ENCODE results near the gene SYCE3.

Gene SYCE3

GRCh38 chr22:50597097-50597496 is 34.4 kb upstream of the SYCE3 start:
- TF ChIP-seq CTCF (IDR thresholded peaks at IDR 0.05; ENCODE audit: extremely low read depth, missing control alignments): no peak
- no peak for DNase-seq (ENCODE audit: low spot score)

- DNase-seq (ENCODE audit: low spot score): no peak
- TF ChIP-seq CTCF (IDR thresholded peaks at IDR 0.05; ENCODE audit: extremely low read depth, missing control alignments): no peak
Measured at GRCh38 chr22:50595189-50595588, 32.5 kb upstream of the SYCE3 start.

- no peak for TF ChIP-seq CTCF (IDR thresholded peaks at IDR 0.05; ENCODE audit: extremely low read depth, missing control alignments)
- DNase-seq (ENCODE audit: low spot score): no peak
Measured at GRCh38 chr22:50587407-50587806, 24.7 kb upstream of the SYCE3 start.

DNA sequence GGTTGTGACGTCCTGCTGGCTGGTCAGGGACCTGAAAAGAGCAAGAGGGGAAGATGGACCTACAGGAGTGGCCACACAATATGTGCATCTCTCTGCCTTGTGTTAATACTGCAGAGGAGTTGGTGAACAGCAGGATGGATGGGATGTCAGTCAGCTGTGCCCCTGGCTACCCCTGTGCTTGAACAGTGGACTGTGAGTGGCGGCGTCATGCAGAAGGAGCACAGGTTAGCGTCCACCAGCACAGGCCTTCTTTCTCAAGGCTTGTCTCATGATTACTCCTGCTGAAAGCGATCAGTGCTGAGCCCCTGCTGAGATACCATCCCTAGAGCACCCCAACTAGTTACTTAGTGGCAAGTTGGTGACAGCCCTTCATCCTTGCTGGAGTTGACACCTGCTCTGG is 23.7 kb upstream of the SYCE3 start:
- no peak for TF ChIP-seq CTCF (IDR thresholded peaks at IDR 0.05; ENCODE audit: extremely low read depth, missing control alignments)
- DNase-seq (ENCODE audit: low spot score): no peak

DNA sequence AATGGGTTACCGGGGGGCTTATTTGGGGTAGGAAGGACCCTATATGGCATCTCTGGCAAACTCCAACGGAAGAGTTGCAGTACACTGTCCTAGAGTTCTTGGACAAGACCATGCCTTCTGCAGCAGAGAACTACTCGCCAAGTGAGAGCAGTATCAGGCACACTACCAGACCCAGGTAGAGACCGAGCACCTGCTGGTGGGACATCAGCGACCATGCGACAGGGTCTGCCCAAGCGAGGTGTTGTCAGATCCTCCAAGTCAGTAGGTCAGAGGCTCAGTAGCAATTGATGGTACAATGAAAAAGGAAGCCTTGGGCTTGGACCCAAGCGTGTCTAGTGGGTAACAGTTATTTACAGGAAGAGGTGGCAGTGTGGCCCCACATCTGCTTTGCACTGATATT is 23.1 kb upstream of the SYCE3 start:
- DNase-seq (ENCODE audit: low spot score): no peak
- no peak for TF ChIP-seq CTCF (IDR thresholded peaks at IDR 0.05; ENCODE audit: extremely low read depth, missing control alignments)

GRCh38 chr22:50585238-50585637 is 22.5 kb upstream of the SYCE3 start:
- DNase-seq (ENCODE audit: low spot score): no peak
- TF ChIP-seq CTCF (IDR thresholded peaks at IDR 0.05; ENCODE audit: extremely low read depth, missing control alignments): no peak

- DNase-seq (ENCODE audit: low spot score): no peak
- TF ChIP-seq CTCF (IDR thresholded peaks at IDR 0.05; ENCODE audit: extremely low read depth, missing control alignments): no peak
Measured at GRCh38 chr22:50584106-50585096, 21.7 kb upstream of the SYCE3 start.

Measured in GM20000 (cell line).